GM19328 (cell line): Measurements from ENCODE around the gene DUSP9.

Experiments
- ATAC-seq: cut with Tn5 transposase; IDR thresholded peaks from one replicate; pipeline ENCODE4 v1.9.1; 2021; ENCODE audit warnings: mild to moderate bottlenecking, moderate library complexity; ENCODE audit not compliant: unreplicated experiment

DUSP9 gene

DNA sequence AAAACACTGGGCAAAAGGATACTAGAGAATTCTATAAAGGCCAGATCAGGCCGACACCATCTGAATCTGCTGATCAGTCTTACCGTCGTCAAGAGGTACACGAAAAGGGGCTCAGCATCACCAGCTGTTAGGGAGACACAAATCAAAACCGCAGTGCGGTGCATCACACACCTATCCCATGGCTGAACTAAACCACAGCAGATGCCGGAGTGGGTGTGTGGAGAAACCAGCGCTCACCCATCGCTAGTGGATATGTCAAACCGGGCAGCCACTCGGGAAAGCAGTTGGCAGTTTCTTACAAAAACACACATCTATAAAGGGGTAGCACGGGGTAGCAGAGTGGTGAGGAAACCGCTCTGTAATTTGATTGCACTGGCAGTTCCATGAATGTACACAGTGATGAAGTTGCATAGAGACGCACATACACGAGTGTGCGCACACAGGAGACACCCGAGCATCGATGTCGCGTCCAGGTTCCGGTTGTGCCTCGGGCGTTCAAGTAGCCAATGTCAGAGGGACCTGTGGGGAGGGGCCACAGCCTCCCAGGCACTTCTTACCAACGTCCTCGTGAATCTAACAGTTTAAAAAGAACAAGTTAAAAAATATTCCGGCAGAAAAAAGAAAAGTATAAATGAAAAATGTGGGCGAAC, 24.9 kb upstream of the DUSP9 start:
- ATAC-seq = no peak

DNA sequence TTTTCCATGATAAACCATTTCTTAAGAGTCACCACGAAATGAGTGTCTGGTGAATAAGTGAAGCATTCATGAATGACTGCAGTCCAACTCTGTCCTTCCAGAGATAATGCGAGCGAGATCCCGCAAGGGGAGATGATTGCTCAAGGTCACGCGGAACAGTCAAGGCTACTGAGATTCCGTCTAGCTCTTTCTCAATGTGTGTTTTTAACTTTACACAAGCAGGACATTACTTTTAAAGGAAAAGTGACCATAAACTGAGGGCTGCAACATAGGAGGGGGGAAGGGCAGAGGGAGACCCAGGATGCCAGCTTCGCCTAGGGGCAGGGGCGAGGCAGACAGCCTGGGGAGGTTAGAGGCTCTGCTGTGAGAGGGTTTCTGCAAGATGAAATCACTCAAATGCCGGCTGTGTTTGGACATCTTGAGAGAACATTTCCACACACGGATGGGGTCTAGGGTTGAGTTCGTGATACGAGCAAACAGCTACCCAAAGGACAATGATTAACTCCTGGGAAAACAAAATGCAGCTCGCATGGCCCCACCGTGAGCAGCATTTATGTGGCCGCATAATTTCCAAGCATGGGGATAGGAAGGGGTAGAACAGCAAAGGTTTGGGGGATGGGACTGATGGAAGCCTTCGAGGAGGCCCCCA, 24.2 kb upstream of the DUSP9 start:
- ATAC-seq = no peak

DNA sequence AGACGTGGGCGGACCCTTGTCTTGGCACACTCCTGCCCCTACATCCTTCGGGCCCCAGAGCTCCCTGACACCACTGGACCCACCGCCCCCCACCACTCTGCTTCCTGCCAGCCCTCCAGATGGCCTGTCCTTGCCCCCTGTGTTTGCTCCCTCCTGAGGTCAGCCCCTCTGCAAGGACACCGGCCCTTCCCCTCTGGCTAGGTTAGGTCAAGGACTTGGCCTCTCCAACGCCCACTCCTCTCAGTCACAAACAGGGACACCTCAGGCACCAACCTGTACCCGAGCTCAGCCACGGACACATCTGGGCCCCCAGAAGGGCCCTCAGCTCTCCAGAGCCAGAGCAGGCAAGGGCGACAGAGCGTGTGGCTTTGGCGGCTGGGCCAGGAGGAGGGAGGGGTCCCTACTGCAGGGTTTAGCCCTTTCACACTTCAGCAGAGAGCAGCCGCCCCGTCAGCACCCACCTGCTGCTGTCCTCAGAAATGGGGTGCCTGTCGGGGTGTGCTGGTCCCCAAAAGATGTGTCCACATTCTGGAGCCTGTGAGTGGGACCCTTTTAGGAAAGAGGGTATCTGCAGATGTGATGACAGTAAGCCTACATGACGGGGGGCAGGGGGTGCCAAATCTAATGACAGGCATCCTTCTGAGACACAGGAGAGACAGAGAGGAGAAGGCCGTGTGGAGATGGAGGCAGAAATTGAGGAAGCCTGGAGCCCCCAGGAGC, 23.5 kb upstream of the DUSP9 start:
- no peak for ATAC-seq

DNA sequence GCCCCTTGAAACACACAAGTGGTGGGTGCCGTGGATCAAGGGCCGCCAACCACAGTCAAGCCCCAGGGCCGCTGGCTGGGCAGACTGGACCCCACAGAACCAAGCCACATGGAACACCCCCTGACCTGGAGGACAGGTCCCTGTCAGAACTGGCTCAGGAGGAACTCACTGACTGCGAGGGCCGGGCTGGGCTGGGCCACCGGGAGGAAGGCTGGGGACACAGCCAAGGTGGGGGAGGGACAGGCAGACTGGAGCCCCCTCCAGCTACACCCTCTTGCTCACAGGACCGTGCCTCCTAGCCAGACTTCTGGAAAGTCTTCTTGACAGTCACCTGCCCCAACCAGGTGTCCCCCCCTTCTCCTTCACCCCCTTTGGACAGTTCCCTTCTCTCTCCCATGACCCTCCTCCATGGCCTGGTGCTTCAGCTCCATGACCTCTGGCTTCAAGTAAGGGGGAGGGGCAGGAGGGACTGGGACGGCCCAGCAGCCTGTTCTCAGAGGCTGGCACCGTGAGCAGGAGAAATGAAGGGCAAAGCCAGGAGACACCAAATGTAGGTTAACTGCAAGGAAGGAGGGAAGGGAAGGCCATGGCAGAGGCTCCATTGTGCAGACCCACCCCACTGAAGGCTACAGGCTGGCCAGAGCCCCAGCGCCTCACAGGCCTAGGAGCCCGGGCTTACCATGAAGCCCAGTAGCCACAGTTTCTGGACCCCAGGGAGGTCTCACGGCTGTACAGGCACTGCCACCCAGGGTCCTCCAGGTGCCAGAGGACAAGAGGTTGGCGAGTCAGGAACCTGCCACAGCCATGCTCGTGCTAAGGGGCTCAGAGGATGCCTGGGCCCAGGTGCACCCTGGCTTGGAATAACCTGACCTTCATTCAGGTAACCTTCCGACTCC, 22.6 kb upstream of the DUSP9 start:
- no peak for ATAC-seq

DNA sequence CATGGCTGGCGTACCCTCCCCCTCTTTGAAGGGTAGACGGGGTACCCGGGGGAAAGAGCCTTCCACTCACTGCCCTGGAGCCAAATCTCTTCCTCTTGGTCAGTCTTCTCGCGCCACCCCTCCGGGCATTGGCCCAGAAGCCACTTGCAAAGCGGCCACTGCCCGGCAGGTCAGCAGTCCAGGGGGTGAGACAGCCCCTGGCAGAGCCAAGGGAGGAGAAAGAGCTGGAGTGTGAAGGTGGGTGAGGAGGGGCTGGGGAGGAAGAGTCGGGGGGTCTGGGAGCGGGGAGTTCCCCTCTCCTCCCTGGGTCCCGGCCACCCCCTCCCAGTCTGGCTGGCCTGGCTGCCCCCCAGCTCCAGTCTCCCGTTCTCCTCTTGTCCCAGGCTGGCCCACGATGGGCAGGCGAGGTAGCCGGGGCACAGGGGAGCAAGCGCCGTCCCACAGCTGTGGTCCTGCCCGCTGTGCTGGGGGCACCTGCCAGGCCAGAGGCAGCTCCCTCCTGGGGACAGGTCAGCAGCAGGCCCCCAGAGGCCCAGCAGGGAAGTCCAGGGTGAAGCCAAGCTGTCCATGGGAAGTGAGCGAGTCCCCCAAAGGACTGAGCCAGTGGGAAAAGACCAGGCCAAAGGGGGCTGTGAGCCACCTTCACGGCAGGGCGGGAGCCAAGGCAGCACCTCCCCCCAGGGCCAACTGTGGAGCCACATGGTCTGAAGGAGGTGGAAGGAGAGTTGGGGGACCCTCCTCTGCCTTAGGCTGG, 21.6 kb upstream of the DUSP9 start:
- no peak for ATAC-seq

DNA sequence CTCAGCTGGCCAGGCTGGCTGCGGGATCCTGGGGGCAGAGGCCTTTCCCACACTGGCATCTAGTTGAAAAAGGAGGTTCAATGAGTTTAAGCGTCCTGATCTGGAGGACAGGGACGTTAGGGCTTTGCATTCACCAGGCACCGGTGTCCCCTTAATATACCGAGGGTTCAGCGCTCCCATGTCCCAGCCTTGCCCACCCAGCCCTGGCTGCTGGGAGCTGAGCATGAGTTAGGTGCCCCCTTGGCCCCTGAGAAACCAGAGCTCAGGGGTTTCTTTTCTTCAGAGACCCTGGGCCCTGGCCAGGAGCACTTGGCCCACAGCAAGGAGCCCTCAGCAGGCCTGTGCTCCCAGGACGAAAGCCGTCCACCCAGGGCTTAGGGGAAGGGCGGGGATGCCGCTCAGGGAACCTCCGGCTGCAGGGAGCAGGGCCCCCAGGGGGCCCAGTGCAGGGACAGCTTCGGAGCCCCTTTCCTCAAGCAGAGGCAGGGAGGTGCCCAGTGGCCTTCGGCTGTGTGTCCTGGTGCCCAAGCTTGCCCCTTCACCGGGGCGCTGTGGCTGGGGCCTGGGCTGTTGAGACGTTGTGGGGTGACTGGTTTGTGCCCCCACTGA, 20.9 kb upstream of the DUSP9 start:
- ATAC-seq = no peak

DNA sequence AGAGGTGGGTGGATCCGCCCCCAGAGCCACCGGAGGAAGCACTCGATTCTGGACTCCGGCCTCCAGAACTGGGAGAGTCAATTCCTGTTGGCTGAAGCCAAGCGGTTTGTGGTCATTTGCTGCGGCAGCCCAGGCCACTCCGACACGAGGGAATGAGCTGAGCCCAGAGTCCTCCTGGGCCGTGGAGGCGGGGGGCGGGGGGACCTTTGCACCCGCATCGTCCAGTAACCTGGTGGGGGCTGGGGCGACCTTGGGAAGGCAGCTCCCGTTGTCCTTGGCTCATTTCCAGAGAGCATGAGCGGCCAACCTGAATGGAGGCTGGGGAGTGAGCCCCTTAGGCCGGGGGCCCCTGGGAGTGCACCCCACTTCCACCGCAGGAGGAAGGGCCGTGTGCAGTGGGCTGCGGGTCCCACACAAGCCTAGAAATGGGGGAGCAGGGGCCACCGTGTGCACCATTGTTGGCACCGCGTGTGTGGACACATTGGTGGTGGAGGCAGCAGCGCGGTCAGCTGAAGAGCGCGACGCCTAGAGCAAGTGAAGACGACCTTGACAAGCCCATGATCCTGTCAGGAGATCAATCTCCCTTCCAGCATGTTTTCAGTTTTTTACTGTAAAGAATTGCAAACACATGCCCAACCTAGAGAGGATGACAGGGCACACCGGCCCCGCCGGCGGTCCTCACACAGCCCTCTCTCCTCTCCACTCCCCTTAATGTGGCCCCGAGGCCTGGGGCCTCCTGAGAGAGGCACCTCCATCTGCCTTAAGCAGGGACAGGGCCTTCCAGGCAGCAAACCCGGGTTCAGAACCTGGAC, 19.9 kb upstream of the DUSP9 start:
- no peak for ATAC-seq

DNA sequence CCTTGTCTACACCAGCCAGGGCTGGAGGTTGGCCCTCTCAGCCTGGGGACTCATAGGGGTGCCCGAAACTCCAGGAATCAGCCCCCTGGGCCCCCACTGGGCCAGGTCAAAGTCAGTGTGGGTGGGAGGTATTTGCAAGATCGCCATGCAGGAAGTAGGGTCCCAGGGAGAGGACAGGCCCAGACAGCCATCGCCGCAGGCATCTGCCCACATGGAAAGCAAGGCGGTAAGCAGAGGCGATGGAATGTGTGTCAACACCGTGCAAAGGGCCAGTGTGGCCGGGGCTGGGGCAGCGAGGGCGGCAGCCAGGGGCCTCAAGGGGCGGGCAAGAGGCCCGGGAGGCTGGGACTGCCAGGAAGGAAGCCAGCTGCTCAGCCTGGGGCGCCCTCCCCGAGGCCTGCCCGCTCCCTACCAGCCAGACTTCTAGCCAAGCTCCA, 19.3 kb upstream of the DUSP9 start:
- ATAC-seq = no peak

DNA sequence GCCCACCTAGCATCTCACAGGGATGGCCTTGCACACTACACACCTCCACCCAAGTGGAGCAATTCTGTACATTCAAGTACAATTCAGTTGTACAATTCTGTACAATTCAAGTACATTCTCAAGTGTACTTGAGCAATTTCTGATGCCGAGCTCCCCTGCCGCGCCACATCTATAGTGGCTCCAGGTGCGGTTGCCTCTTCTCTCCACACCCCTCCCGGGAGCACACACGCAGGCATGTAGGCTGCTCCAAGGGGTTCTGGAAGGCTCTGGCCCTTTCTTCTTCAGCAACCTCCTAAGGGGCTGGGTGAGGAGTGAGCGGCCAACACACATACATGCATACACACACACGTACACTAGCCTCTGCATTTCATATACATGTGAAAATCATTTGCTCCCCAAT, 18.9 kb upstream of the DUSP9 start:
- no peak for ATAC-seq

DNA sequence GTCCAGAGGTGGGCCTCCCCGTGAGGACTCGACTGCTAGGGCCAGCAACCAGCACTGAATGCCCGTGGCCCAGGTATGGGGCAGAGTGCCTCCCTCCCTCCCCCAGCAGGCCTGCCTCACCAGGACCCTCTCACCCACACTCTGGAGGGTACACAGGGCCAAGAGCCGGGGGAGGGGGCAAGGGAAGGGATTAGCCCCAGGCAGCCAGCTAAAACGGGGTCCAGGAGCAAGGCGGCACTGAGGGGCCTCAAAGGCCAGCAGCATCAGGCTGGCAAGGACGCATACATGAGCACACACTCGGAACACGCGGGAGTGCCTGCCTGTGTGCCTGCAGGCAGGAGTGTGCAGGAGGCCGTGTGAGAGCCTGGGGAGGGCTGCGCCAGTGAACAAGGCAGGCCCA, 18.3 kb upstream of the DUSP9 start:
- no peak for ATAC-seq

DNA sequence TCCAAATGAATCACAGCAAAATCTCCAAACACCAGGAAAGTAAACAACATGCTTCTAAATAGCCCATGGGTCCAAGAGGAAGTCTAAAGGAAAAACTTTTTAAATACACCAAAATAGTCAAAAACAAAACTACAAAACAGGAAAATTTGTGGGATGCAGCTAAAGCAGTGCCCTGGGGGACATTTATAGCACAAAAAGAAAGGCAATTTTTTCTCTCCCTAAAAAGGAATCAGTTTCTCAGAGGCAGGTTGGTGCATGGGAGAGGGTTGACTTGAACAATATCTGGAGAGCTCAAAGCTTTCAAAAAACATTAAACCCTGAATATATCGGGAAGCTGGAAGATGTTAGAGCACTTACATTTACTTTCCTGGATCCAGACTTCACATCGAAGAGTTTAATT, 15.7 kb upstream of the DUSP9 start:
- ATAC-seq = no peak

DNA sequence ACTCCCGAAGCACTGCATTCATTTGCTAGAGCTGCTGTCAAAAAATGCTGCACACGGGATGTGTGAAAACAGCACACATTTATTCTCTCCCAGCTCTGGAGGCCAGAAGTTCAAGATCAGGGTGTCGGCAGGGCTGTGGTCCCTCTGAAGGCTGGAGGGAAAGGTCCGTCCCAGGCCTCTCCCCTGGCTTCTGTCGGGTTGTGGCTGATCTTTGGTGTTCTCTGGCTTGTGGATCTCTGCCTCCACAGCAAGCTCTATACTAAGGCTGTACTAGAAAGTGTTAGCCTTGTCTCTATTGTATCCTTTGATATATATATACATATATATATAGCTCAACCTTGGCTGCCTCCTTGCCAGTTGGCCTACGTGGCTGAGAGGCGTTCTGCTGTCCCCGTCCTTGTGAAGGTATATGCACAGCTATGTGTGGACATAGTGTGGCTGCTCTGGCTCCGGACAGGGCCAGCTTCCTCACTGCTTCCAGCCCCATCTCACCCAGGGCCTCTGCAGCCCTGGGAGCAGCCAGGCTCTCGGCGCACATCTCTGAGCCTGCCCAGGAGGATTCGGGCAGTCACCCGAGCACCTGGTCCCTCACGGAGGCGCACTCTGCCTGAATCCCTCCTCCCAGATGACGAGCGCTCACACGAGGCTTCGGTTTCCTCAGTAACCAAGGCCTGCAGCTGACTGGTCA, 15.0 kb upstream of the DUSP9 start:
- ATAC-seq = no peak

DNA sequence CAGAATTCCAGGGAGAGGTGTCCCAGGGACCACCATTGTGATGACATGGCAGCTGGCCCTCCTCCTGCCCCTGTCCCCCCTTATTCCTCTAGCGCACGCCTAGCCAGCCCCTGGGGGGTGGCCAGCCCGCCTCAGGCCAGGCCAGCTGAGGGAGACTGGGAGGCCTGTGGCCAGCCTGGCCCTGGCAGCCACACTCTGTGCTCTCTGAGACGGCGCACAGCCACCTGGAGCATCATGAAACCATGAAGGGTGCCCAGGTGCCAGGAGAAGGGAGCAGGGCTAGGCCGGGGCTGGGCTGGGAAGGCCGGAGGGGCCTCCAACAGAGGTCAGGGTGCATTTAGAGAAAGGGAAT, 14.4 kb upstream of the DUSP9 start:
- no peak for ATAC-seq

DNA sequence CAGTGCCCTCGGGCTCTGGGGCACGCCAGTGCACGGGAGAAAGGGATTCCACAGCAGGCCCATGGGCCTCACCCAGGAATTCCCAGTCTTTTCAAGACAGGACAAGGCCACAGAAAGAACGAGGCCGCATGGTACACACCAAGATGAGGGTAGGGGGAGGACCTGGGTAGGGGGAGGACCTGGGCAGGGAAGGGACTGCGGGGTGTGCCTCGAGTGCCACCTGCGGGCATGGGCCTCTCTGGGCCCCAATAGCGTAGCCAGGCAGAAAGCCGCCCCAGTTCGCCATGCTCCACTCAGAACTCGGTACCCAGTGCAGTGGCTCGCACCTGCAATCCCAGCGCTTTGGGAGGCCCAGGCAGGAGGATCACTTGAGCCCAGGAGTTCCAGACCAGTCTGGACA, 14.0 kb upstream of the DUSP9 start:
- ATAC-seq = no peak

DNA sequence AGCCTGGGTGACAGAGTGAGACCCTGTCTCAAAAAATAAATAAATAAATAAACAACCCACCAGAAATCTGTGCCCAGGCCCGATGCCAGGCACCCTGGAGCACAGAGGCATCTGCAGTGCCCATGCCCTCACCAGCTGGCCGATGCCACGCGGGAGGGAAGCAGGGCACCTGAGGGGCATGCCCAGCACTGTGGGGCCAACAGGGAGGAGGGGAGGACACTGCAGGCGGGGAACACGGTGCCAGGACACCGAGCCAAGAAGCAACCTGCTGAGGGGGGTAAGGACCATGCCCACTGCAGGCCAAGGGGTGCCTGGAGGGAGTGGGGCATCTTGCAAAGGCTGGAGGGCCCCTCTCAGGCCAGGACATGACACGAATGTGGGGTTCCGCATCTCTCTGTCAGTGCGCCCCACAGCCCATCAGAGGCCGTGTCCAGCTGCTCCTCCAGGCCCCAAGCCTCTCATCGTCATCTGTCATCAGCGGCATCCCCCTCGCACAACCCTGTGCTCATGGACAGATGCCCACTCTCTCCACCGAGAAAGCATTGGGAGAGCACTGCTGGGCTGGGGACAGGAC, 13.3 kb upstream of the DUSP9 start:
- ATAC-seq = no peak

DNA sequence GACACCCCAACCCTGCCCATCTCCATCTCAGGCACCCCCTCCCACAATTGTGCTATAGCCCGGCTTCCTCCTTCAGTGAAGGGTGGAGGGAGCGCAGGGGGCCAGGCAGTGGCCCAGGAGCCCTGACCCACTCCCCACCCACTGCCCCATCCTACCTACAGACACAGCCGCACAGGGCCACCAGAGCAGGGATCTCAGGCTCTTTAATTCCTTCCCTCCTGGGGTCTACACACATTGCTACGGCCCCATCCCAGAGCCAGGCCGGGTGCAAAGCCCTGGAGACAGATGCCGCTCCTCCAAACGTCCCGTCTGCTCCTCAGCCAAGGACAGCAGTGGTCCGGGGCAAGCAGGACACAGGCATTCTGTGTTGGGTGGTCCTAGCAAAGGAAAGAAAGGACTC, 12.8 kb upstream of the DUSP9 start:
- ATAC-seq = no peak

DNA sequence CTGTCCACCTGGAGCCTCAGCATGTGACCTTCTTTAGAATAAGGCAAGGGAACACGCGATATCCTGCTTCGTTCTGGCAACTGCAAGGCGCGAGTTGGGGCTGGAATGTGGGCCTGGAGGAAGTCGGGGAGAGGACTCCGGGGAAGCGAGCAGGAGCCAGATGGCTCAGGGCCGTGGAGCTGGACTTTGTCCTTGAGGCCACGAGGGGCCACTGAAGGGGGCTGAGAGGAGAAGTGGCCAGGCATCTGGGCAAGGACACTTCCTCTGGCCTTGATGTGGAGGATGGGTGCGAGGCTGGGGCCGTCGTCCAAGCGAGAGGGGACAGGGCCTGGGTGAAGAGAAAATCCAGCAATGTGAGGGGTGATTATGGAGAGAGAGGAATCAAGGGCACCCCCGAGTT, 12.2 kb upstream of the DUSP9 start:
- no peak for ATAC-seq

DNA sequence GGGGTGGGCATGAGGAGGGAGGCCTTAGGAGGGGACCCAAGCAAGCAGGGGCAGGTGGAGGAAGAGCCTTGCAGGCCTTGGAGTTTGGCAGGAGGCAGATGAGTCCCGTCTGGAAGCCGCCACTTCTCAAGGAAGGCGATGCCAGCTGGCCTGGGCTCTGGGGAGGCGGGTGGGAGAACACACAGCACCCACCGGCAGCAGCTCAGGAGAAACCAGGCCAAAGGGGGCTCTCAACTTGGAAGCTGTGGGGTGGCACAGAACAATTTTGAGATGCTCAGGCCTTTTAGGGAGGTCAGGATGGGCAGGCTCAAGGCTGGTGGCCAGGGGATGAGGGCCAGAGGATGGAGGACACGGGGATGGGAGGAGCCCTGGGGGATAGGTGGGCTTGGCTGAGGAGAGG, 11.6 kb upstream of the DUSP9 start:
- ATAC-seq = no peak
